ENCODE data around the gene FAT1. TPM values are rescaled to one million over a fixed set of nuclear protein-coding genes. Genes with fewer than 3 reads are reported as not detected.

FAT1 gene
- total RNA-seq, 2 experiments from 2014 or later: under 0.01 to 0.08 TPM

DNA sequence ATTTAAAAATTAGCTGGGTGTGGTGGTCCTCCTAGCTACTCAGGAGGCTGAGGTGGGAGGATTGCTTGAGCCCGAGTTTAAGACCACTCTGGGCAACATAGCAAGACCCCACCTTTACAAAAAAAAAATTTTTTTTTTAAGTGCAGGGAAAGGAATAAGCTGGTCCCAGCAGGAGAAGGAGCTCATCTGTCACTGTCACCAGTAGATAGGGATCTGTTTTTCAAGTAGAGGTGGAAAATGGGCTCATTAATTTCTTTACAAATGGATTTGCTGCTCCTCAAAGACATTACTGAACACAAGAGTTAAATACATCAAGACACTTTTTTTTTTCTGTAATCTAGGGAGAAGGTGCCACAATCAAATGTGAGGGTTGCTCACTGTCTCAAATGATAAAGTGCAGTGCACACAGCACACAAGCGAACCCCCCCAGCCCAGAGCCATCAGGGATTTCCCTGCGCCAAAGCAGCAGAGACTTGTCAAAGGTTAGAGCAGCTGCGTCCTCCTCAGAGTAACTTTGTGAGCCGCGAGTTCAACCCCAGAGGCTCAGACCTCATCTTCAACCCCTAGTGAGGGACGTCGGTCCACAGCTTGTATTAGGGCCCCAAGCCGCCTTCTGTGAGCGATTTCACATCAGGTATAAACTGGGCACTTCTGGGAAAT is 154.0 kb downstream of the FAT1 start:
- ChIA-PET POLR2A (no interaction called here), CTCF (ENCODE audit: unreplicated experiment) (interaction anchor here (0.5 kb wide), 1 partner anchor 16 kb away, joined by 3 read pairs; no protein-coding TSS in a partner anchor)
- TF ChIP-seq, protein P1, sequence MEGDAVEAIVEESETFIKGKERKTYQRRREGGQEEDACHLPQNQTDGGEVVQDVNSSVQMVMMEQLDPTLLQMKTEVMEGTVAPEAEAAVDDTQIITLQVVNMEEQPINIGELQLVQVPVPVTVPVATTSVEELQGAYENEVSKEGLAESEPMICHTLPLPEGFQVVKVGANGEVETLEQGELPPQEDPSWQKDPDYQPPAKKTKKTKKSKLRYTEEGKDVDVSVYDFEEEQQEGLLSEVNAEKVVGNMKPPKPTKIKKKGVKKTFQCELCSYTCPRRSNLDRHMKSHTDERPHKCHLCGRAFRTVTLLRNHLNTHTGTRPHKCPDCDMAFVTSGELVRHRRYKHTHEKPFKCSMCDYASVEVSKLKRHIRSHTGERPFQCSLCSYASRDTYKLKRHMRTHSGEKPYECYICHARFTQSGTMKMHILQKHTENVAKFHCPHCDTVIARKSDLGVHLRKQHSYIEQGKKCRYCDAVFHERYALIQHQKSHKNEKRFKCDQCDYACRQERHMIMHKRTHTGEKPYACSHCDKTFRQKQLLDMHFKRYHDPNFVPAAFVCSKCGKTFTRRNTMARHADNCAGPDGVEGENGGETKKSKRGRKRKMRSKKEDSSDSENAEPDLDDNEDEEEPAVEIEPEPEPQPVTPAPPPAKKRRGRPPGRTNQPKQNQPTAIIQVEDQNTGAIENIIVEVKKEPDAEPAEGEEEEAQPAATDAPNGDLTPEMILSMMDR (conservative IDR thresholded peaks at IDR 0.05; ENCODE audit: low read length): no peak
- TF ChIP-seq EZH2phosphoT487 (IDR thresholded peaks at IDR 0.05; ENCODE audit: borderline replicate concordance, low read depth, low read length): no peak
- Histone ChIP-seq H3K4me2 (ENCODE audit: low read length) (no peak overlapping the region), H4K20me1 (ENCODE audit: insufficient read depth, low read length) (no peaks in the 10 kb centered on the region), H3K79me2 (ENCODE audit: insufficient read depth, low read depth, low read length) (no peaks in the 10 kb centered on the region), H3K27ac (ENCODE audit: low read depth, low read length, poor library complexity, severe bottlenecking) (no peak overlapping the region), H2AFZ (ENCODE audit: low read length) (no peak overlapping the region), H3K9me3 (ENCODE audit: low read length) (no peaks in the 10 kb centered on the region), H3K36me3 (ENCODE audit: insufficient read depth, low read length) (no peaks in the 10 kb centered on the region), H3K4me3 (ENCODE audit: low read depth, low read length, poor library complexity, severe bottlenecking) (no peak overlapping the region), H3K9me2 (ENCODE audit: insufficient read depth, low read length) (no peaks in the 10 kb centered on the region), H3K4me1 (ENCODE audit: insufficient read depth, low read length, poor library complexity, severe bottlenecking) (no peaks in the 10 kb centered on the region)
- intact Hi-C loops (cut with micrococcal nuclease; ENCODE audit: unreplicated experiment): no loop called here
- BruUV-seq (replicated peaks): no TSS peak
- DNase-seq (ENCODE audit: low spot score): no peak

DNA sequence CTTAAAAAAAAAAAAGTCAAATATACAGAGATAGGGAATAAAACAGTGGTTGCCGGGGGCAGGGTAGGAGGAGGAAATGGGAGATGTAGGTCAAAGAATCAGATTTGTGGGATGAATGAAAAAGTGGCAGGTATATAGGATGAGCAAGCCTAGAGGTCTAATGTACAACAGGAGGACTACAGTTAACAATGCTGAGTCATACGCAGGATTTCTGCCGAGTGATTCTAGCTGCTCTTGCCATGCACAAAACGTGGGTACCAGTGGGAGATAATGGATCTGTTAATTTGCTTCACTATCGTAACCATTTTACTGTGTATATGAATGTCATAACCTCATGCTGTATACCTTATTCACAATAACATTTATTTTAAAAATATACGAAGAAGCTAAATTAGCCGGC is 157.6 kb downstream of the FAT1 start:
- Histone ChIP-seq H3K4me1 (ENCODE audit: insufficient read depth, low read length, poor library complexity, severe bottlenecking) (no peaks in the 10 kb centered on the region), H3K27ac (ENCODE audit: low read depth, low read length, poor library complexity, severe bottlenecking) (no peak overlapping the region), H3K4me2 (ENCODE audit: low read length) (no peak overlapping the region), H3K9me3 (ENCODE audit: low read length) (no peaks in the 10 kb centered on the region), H3K79me2 (ENCODE audit: insufficient read depth, low read depth, low read length) (no peaks in the 10 kb centered on the region), H4K20me1 (ENCODE audit: insufficient read depth, low read length) (no peaks in the 10 kb centered on the region), H3K9me2 (ENCODE audit: insufficient read depth, low read length) (no peaks in the 10 kb centered on the region), H2AFZ (ENCODE audit: low read length) (no peak overlapping the region), H3K4me3 (ENCODE audit: low read depth, low read length, poor library complexity, severe bottlenecking) (no peak overlapping the region), H3K36me3 (ENCODE audit: insufficient read depth, low read length) (no peaks in the 10 kb centered on the region)
- no peak for TF ChIP-seq EZH2phosphoT487 (IDR thresholded peaks at IDR 0.05; ENCODE audit: borderline replicate concordance, low read depth, low read length)
- TF ChIP-seq, protein P1 (conservative IDR thresholded peaks at IDR 0.05; ENCODE audit: low read length): no peak
- CTCF ChIA-PET (ENCODE audit: unreplicated experiment): no interaction called here
- intact Hi-C loops (cut with micrococcal nuclease; ENCODE audit: unreplicated experiment): no loop called here
- POLR2A ChIA-PET: interaction anchor here (0.5 kb wide), 1 partner anchor 1426 kb away, joined by 5 read pairs; no protein-coding TSS in a partner anchor
- BruUV-seq (replicated peaks): no TSS peak
- no peak for DNase-seq (ENCODE audit: low spot score)

DNA sequence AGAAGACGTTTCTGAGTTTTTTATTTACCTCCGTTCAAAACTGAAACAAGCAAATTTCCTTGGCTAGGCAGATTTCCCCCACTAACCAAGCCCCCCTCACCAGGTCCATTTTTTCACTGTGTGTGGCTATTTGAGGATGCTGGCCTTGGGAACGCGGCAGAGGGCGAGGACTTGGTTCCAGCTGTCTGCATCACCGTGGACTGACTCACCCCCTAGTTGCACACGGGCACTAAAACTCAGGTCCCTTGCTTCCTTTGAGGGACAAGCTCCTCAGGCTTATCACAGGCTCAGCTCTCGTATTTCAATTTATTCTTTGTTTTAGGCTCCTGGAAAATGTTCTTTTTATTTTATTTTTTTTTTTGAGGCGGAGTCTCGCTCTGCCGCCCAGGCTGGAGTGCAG is 159.9 kb downstream of the FAT1 start:
- H4K20me1 ChIP-seq (ENCODE audit: insufficient read depth, low read length): no peaks in the 10 kb centered on the region
- H3K79me2 ChIP-seq (ENCODE audit: insufficient read depth, low read depth, low read length): no peaks in the 10 kb centered on the region
- TF ChIP-seq, protein P1 (conservative IDR thresholded peaks at IDR 0.05; ENCODE audit: low read length): no peak
- no peak for TF ChIP-seq EZH2phosphoT487 (IDR thresholded peaks at IDR 0.05; ENCODE audit: borderline replicate concordance, low read depth, low read length)
- no peak overlapping the region for H3K4me3 ChIP-seq (ENCODE audit: low read depth, low read length, poor library complexity, severe bottlenecking)
- H3K4me1 ChIP-seq (ENCODE audit: insufficient read depth, low read length, poor library complexity, severe bottlenecking): no peaks in the 10 kb centered on the region
- ChIA-PET CTCF (ENCODE audit: unreplicated experiment) (no interaction called here), POLR2A (no interaction called here)
- no peaks in the 10 kb centered on the region for H3K36me3 ChIP-seq (ENCODE audit: insufficient read depth, low read length)
- DNase-seq (ENCODE audit: low spot score): no peak
- intact Hi-C loops (cut with micrococcal nuclease; ENCODE audit: unreplicated experiment): no loop called here
- no peak overlapping the region for H3K4me2 ChIP-seq (ENCODE audit: low read length)
- BruUV-seq (replicated peaks): no TSS peak
- no peaks in the 10 kb centered on the region for H3K9me2 ChIP-seq (ENCODE audit: insufficient read depth, low read length)
- no peak overlapping the region for H2AFZ ChIP-seq (ENCODE audit: low read length)
- H3K9me3 ChIP-seq (ENCODE audit: low read length): no peaks in the 10 kb centered on the region
- no peak overlapping the region for H3K27ac ChIP-seq (ENCODE audit: low read depth, low read length, poor library complexity, severe bottlenecking)

All from OCI-LY7 (cell line).